Heart left ventricle (tissue), 16 donors: Measurements from ENCODE around the gene COG2. TPM values are rescaled to one million over a fixed set of nuclear protein-coding genes. Genes with fewer than 3 reads are reported as not detected.

Source experiments
- ATAC-seq, 4 donors: fragments of 200-7000 bp; cut with Tn5 transposase; one replicate each; pipeline ENCODE4 v1.9.1; 2020 to 2022; ENCODE audit warnings: moderate library complexity in 4 of 4, mild to moderate bottlenecking in 3 of 4, moderate number of reproducible peaks in 1 of 4
- DNase-seq, 5 donors: peaks; one replicate each; pipeline ENCODE4 v3.0.0-alpha.2; 2020
- H3K27ac ChIP-seq, 12 donors: fragments of 200-600 bp; sonication (generic) in 4 of 12; one replicate each; pipeline versions ENCODE4 v1.5.0 to v1.8.0; 2016 to 2022; ENCODE audit warnings: mild to moderate bottlenecking in 2 of 12
- H3K27me3 ChIP-seq, 9 donors: fragments of 200-600 bp; sonication (generic) in 2 of 9; one replicate each; pipeline versions ENCODE4 v1.5.1 to v1.8.0; 2016 to 2022; ENCODE audit warnings: mild to moderate bottlenecking in 3 of 9
- H3K36me3 ChIP-seq, 9 donors: fragments of 200-600 bp; sonication (generic) in 2 of 9; one replicate each; pipeline versions ENCODE4 v1.5.0 to v1.8.0; 2018 to 2022; ENCODE audit warnings: mild to moderate bottlenecking in 2 of 9
- H3K4me1 ChIP-seq, 12 donors: fragments of 200-600 bp; sonication (generic) in 4 of 12; one replicate each; pipeline versions ENCODE4 v1.5.0 to v1.8.0; 2016 to 2022; ENCODE audit warnings: mild to moderate bottlenecking in 3 of 12
- H3K4me3 ChIP-seq, 12 donors: fragments of 200-600 bp; sonication (generic) in 4 of 12; one replicate each; pipeline versions ENCODE4 v1.5.0 to v1.8.0; 2017 to 2022; ENCODE audit warnings: mild to moderate bottlenecking in 9 of 12, moderate library complexity in 4 of 12
- H3K9me3 ChIP-seq, 12 donors: fragments of 200-600 bp; sonication (generic) in 4 of 12; one replicate each; pipeline versions ENCODE4 v1.5.0 to v1.8.0; 2016 to 2022; ENCODE audit warnings: mild to moderate bottlenecking in 1 of 12
- CTCF ChIP-seq, 12 donors: fragments of 200-600 bp; sonication (generic) in 4 of 12; IDR thresholded peaks; one replicate each; pipeline versions ENCODE4 v1.5.0 to v1.8.0; 2018 to 2022; ENCODE audit warnings: antibody characterized with exemption in 12 of 12, mild to moderate bottlenecking in 5 of 12
- POLR2A ChIP-seq, 2 donors: fragments of 450-650 bp; IDR thresholded peaks; one replicate each; pipeline ENCODE4 v1.6.1; 2017; ENCODE audit warnings: antibody characterized with exemption in 2 of 2, mild to moderate bottlenecking in 2 of 2, moderate library complexity in 2 of 2
- WGBS, 4 donors: extraction: QIAGEN DNeasy Blood & Tissue Kit in 2 of 4; methylation state at CpG; one replicate each; pipeline versions ENCODE4 v1.1.5 to v1.1.7; 2013 to 2018; 5-methylcytosine and 5-hydroxymethylcytosine counted together
- intact Hi-C, 10 donors: fragments of 100-400 bp; cut with DNase I; formaldehyde crosslinking; loops; one replicate each; pipeline versions ENCODE4 v1.11.1 to v1.14.2; 2022
- polyA plus RNA-seq, 2 donors: library from polyadenylated mRNA; stranded (reverse); fragments of 200-250 nt; gene quantifications; one replicate each; pipeline ENCODE4 v1.2.3, GENCODE V29; 2013
- total RNA-seq, 9 donors: library from RNA; depleted of rRNA in 2 of 9; stranded (reverse); fragments of >200 nt in 2 of 9; fragmentation: NEBNext Ultra II Directional in 3 of 9; extraction: Animal tissue kit (Norgen Biotek cat#: 25700) in 3 of 9; gene quantifications; one replicate each; pipeline versions ENCODE4 v1.1.0 to v1.2.4, GENCODE V29; 2016 to 2023
- donor health status: ischemic (EF 13 %, LVEDD 7.1; RV severe dilation, severe dysfunction).
- donor health status: healthy with polysubstance abuse.
- donor health status: DM: no; HTN: yes; CAD: no.
- donor health status: DM: no; HTN: no; CAD: no.
- donor health status: ischemic (EF 25% LVEDD 6.9; RV normal size, moderate dysfunction).
- donor health status: ischemic (EF 25% LVEDD 5.7; RV mildly dilated, moderate dysfunction).
- donor health status: healthy.
- donor health status: DM: yes; HTN: yes; CAD: no.
- donor health status: ischemic (EF 35%, LVEDD 5.7; RV mildly dilated, moderate dysfunction).
- donor health status: nonischemic (EF 11% LVEDD 7.7; RV severe dilation, severe dysfunction).
- donor health status: DM: yes; HTN: yes; CAD: no.
- donor health status: PGD.
- donor health status: ischemic (EF 29% LVEDD 5.4; RV normal size, mild dysfunction).
- donor health status: nonischemic (EF 23%, LVEDD 6.1; RV moderate dilation, normal function).

Gene COG2
- total and polyA plus RNA-seq, 11 donors, result 9.2 to 31.4 (median 25.1) TPM

GRCh38 chr1:230708631-230709580 is 66.6 kb downstream of the COG2 start:
- Histone ChIP-seq H3K4me1 (peaks cover 0 to 44% (median 10%) of the 10 kb centered on the region in 12 donors), H3K4me3 (peak overlapping the region in 9 of 12 donors; percentile 3 to 67 (median 31)), H3K27me3 (no peaks in the 10 kb centered on the region), H3K9me3 (no peaks in the 10 kb centered on the region), H3K27ac (peak overlapping the region in 2 of 12 donors; percentile 10 to 59), H3K36me3 (peaks cover 0 to 47% (median 13%) of the 10 kb centered on the region in 9 donors)
- ATAC-seq, result peak in 3 of 4 donors; percentile 21 to 49 (median 36)
- TF ChIP-seq POLR2A (IDR thresholded peaks at IDR 0.05) (no peak), CTCF (IDR thresholded peaks at IDR 0.05) (no peak)
- intact Hi-C loops, result no loop called here
- 63 to 74% (median 74%) methylated on average over 16 of the region's 16 CpGs for WGBS, 4 donors
- DNase-seq, result peak in 2 of 5 donors; percentile 51 to 63

DNA sequence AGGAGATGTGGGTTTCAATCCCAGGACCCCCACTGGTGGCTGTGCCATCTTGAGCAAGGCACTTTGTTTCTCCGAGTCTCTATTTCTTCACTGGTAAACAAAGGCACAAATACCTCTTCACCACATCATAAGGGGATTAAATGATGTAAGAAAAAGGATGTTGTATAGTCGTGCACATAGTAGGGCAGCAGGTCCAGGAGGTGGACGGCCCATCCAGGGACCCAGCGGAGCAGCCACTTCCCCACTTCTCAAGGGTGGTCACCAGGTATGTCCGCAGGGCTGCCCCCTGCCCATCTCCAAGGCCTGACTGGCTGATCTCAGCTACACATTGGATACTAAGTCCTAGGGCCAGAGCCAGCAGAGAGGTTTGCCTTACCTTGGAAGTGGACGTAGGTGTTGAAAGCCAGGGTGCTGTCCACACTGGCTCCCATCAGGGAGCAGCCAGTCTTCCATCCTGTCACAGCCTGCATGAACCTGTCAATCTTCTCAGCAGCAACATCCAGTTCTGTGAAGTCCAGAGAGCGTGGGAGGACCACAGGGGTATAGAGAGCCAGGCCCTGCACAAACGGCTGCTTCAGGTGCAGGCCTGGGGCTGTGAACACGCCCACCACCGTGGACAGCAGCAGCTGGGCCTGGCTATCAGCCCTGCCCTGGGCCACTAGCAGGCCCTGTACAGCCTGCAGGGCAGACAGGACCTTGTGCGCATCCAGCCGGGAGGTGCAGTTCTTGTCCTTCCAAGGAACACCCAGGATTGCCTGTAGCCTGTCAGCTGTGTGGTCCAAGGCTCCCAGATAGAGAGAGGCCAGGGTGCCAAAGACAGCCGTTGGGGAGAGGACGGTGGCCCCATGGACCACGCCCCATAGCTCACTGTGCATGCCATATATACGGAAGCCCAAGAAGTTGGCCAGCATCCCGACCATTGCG is 67.6 kb downstream of the COG2 start:
- ATAC-seq (no peak), DNase-seq (no peak)
- Histone ChIP-seq H3K4me1 (peaks cover 0 to 52% (median 17%) of the 10 kb centered on the region in 12 donors), H3K27ac (peak overlapping the region in 1 of 12 donors; percentile 10), H3K4me3 (peak overlapping the region in 8 of 12 donors; percentile 3 to 67 (median 32)), H3K36me3 (peaks cover 0 to 38% (median 7%) of the 10 kb centered on the region in 9 donors), H3K27me3 (no peaks in the 10 kb centered on the region), H3K9me3 (no peaks in the 10 kb centered on the region)
- no peak for TF ChIP-seq CTCF (IDR thresholded peaks at IDR 0.05)
- TF ChIP-seq POLR2A (IDR thresholded peaks at IDR 0.05), result no peak
- 66 to 81% (median 72%) methylated on average over 14 to 18 of the region's 18 CpGs for WGBS, 4 donors
- intact Hi-C loops, result loop anchor here in 2 of 10 donors (5.0 kb wide), 2 partner anchors 47 to 62 kb away; no protein-coding TSS in a partner anchor

- intact Hi-C loops, result loop anchor here in 2 of 10 donors (5.0 kb wide), 2 partner anchors 47 to 62 kb away; no protein-coding TSS in a partner anchor
- Histone ChIP-seq H3K27me3 (no peaks in the 10 kb centered on the region), H3K9me3 (no peaks in the 10 kb centered on the region), H3K36me3 (peaks cover 0 to 32% (median 3%) of the 10 kb centered on the region in 9 donors), H3K4me3 (peak overlapping the region in 6 of 12 donors; percentile 14 to 67 (median 42)), H3K27ac (no peak overlapping the region), H3K4me1 (peaks cover 0 to 58% (median 17%) of the 10 kb centered on the region in 12 donors)
- WGBS, 4 donors, result 81 to 95% (median 93%) methylated on average over 8 of the region's 8 CpGs
- no peak for ATAC-seq
- TF ChIP-seq POLR2A (IDR thresholded peaks at IDR 0.05) (no peak), CTCF (IDR thresholded peaks at IDR 0.05) (no peak)
- no peak for DNase-seq
These were observed 68.2 kb downstream of the COG2 start for GRCh38 chr1:230710543-230710904.
